ENCODE data around the gene PCSK6. TPM values are rescaled to one million over a fixed set of nuclear protein-coding genes. Genes with fewer than 3 reads are reported as not detected.
A peak's percentile ranks its signal among the peaks of the same experiment; 100 is the strongest.

Gene PCSK6
- total RNA-seq, 1 donor from 2014 or later: 1.3 TPM

- peaks cover 11% of the 10 kb centered on the region for H3K36me3 Mint-ChIP-seq (ENCODE audit: low read depth, unreplicated experiment)
- Histone ChIP-seq H3K4me3 (ENCODE audit: insufficient read depth, low read depth, low read length) (no peak overlapping the region), H3K27me3 (ENCODE audit: insufficient read depth, low read length) (no peaks in the 10 kb centered on the region), H3K36me3 (ENCODE audit: insufficient read depth, low read length) (no peaks in the 10 kb centered on the region), H3K79me2 (ENCODE audit: insufficient read depth, low read length) (no peaks in the 10 kb centered on the region), H2AFZ (ENCODE audit: low read depth, low read length) (no peak overlapping the region), H3K4me1 (ENCODE audit: insufficient read depth, low read length) (peaks cover 29% of the 10 kb centered on the region), H3K4me2 (ENCODE audit: low read length) (no peak overlapping the region), H4K20me1 (ENCODE audit: insufficient read depth, low read length) (no peaks in the 10 kb centered on the region), H3K27ac (ENCODE audit: low read depth, low read length) (no peak overlapping the region), H3K9me3 (ENCODE audit: insufficient read depth, low read depth, low read length) (no peaks in the 10 kb centered on the region), H3K9ac (ENCODE audit: low read length) (no peak overlapping the region)
- no peak for FAIRE-seq
- DNase-seq (ENCODE audit: low read depth): peak; percentile 37
- peaks cover 5% of the 10 kb centered on the region for H3K4me1 Mint-ChIP-seq (ENCODE audit: low read depth, unreplicated experiment)
- peaks cover 11% of the 10 kb centered on the region for H3K27me3 Mint-ChIP-seq (ENCODE audit: low read depth, unreplicated experiment)
- H3K4me3 Mint-ChIP-seq (ENCODE audit: unreplicated experiment): no peak overlapping the region
- TF ChIP-seq EZH2 (IDR thresholded peaks at IDR 0.05; ENCODE audit: insufficient read depth, low read length): no peak
- TF ChIP-seq CTCF (IDR thresholded peaks at IDR 0.05; ENCODE audit: insufficient read depth, low read depth, low read length): no peak
- H3K27ac Mint-ChIP-seq (ENCODE audit: unreplicated experiment): no peak overlapping the region
- peaks cover 3% of the 10 kb centered on the region for H3K9me3 Mint-ChIP-seq (ENCODE audit: unreplicated experiment)
These were observed 225.5 kb downstream of the PCSK6 start for GRCh38 chr15:101264011-101264410.

GRCh38 chr15:101262551-101262950 is 227.0 kb downstream of the PCSK6 start:
- Histone ChIP-seq H2AFZ (ENCODE audit: low read depth, low read length) (no peak overlapping the region), H3K27me3 (ENCODE audit: insufficient read depth, low read length) (no peaks in the 10 kb centered on the region), H3K4me1 (ENCODE audit: insufficient read depth, low read length) (peaks cover 21% of the 10 kb centered on the region), H3K27ac (ENCODE audit: low read depth, low read length) (no peak overlapping the region), H3K36me3 (ENCODE audit: insufficient read depth, low read length) (no peaks in the 10 kb centered on the region), H4K20me1 (ENCODE audit: insufficient read depth, low read length) (no peaks in the 10 kb centered on the region), H3K4me2 (ENCODE audit: low read length) (no peak overlapping the region), H3K79me2 (ENCODE audit: insufficient read depth, low read length) (no peaks in the 10 kb centered on the region), H3K9me3 (ENCODE audit: insufficient read depth, low read depth, low read length) (no peaks in the 10 kb centered on the region), H3K4me3 (ENCODE audit: insufficient read depth, low read depth, low read length) (no peak overlapping the region), H3K9ac (ENCODE audit: low read length) (no peak overlapping the region)
- TF ChIP-seq CTCF (IDR thresholded peaks at IDR 0.05; ENCODE audit: insufficient read depth, low read depth, low read length): no peak
- TF ChIP-seq EZH2 (IDR thresholded peaks at IDR 0.05; ENCODE audit: insufficient read depth, low read length): no peak
- H3K4me1 Mint-ChIP-seq (ENCODE audit: low read depth, unreplicated experiment): peaks cover 5% of the 10 kb centered on the region
- no peak overlapping the region for H3K4me3 Mint-ChIP-seq (ENCODE audit: unreplicated experiment)
- peaks cover 11% of the 10 kb centered on the region for H3K36me3 Mint-ChIP-seq (ENCODE audit: low read depth, unreplicated experiment)
- no peak for DNase-seq (ENCODE audit: low read depth)
- no peak for FAIRE-seq
- H3K27ac Mint-ChIP-seq (ENCODE audit: unreplicated experiment): no peak overlapping the region
- H3K9me3 Mint-ChIP-seq (ENCODE audit: unreplicated experiment): peaks cover 3% of the 10 kb centered on the region
- peaks cover 16% of the 10 kb centered on the region for H3K27me3 Mint-ChIP-seq (ENCODE audit: low read depth, unreplicated experiment)

GRCh38 chr15:101258238-101259144 is 231.0 kb downstream of the PCSK6 start:
- Mint-ChIP-seq H3K27me3 (ENCODE audit: low read depth, unreplicated experiment) (peaks cover 19% of the 10 kb centered on the region), H3K27ac (ENCODE audit: unreplicated experiment) (no peak overlapping the region), H3K36me3 (ENCODE audit: low read depth, unreplicated experiment) (peaks cover 2% of the 10 kb centered on the region), H3K4me1 (ENCODE audit: low read depth, unreplicated experiment) (peaks cover 10% of the 10 kb centered on the region), H3K9me3 (ENCODE audit: unreplicated experiment) (peaks cover 3% of the 10 kb centered on the region), H3K4me3 (ENCODE audit: unreplicated experiment) (no peak overlapping the region)
- DNase-seq (ENCODE audit: low read depth) (peak; percentile 46), FAIRE-seq (peak; percentile 34)
- Histone ChIP-seq H3K4me2 (ENCODE audit: low read length) (no peak overlapping the region), H3K4me3 (ENCODE audit: insufficient read depth, low read depth, low read length) (no peak overlapping the region), H3K36me3 (ENCODE audit: insufficient read depth, low read length) (no peaks in the 10 kb centered on the region), H3K27ac (ENCODE audit: low read depth, low read length) (no peak overlapping the region), H2AFZ (ENCODE audit: low read depth, low read length) (peak overlapping the region; percentile 39), H3K9me3 (ENCODE audit: insufficient read depth, low read depth, low read length) (no peaks in the 10 kb centered on the region), H3K4me1 (ENCODE audit: insufficient read depth, low read length) (peaks cover 8% of the 10 kb centered on the region), H3K27me3 (ENCODE audit: insufficient read depth, low read length) (no peaks in the 10 kb centered on the region), H3K79me2 (ENCODE audit: insufficient read depth, low read length) (no peaks in the 10 kb centered on the region), H3K9ac (ENCODE audit: low read length) (no peak overlapping the region), H4K20me1 (ENCODE audit: insufficient read depth, low read length) (no peaks in the 10 kb centered on the region)
- TF ChIP-seq CTCF (IDR thresholded peaks at IDR 0.05; ENCODE audit: insufficient read depth, low read depth, low read length) (peak; percentile 98), EZH2 (IDR thresholded peaks at IDR 0.05; ENCODE audit: insufficient read depth, low read length) (no peak)
